Ectodermal cell (in vitro differentiated cells): ENCODE results near the gene KCNT2.

Experiments
- H3K27ac ChIP-seq: 2 replicates; pipeline ENCODE4 v1.7.0; 2013; ENCODE audit warnings: mild to moderate bottlenecking, low read depth, low read length; ENCODE audit not compliant: insufficient read depth, poor library complexity, severe bottlenecking
- H3K27me3 ChIP-seq: 2 replicates; pipeline ENCODE4 v1.7.0; 2013; ENCODE audit warnings: mild to moderate bottlenecking, low read length; ENCODE audit not compliant: insufficient read depth, control insufficient read depth, poor library complexity, severe bottlenecking
- H3K36me3 ChIP-seq: one replicate; pipeline ENCODE4 v1.7.0; 2013; ENCODE audit warnings: low read length; ENCODE audit not compliant: control insufficient read depth, insufficient read depth
- H3K4me1 ChIP-seq: one replicate; pipeline ENCODE4 v1.7.0; 2013; ENCODE audit warnings: low read length; ENCODE audit not compliant: control insufficient read depth, insufficient read depth
- H3K4me3 ChIP-seq: 2 replicates; pipeline ENCODE4 v1.7.0; 2013; ENCODE audit warnings: low read depth, low read length, control low read depth; ENCODE audit not compliant: insufficient read depth
- H3K9me3 ChIP-seq: 2 replicates; pipeline ENCODE4 v1.7.0; 2013; ENCODE audit warnings: mild to moderate bottlenecking, low read length, moderate library complexity; ENCODE audit not compliant: control insufficient read depth
- WGBS, 2 experiments: methylation state at CpG; one replicate each; pipeline ENCODE4 v1.1.7; 2013; ENCODE audit warnings: missing lambda C conversion rate in 2 of 2; 5-methylcytosine and 5-hydroxymethylcytosine counted together

The KCNT2 gene

GRCh38 chr1:196433000-196433399 lies 175.2 kb downstream of the KCNT2 start:
- Histone ChIP-seq H3K27me3 (no peaks in the 10 kb centered on the region), H3K4me1 (no peaks in the 10 kb centered on the region), H3K27ac (no peak overlapping the region), H3K4me3 (no peak overlapping the region), H3K36me3 (no peaks in the 10 kb centered on the region), H3K9me3 (no peaks in the 10 kb centered on the region)

DNA sequence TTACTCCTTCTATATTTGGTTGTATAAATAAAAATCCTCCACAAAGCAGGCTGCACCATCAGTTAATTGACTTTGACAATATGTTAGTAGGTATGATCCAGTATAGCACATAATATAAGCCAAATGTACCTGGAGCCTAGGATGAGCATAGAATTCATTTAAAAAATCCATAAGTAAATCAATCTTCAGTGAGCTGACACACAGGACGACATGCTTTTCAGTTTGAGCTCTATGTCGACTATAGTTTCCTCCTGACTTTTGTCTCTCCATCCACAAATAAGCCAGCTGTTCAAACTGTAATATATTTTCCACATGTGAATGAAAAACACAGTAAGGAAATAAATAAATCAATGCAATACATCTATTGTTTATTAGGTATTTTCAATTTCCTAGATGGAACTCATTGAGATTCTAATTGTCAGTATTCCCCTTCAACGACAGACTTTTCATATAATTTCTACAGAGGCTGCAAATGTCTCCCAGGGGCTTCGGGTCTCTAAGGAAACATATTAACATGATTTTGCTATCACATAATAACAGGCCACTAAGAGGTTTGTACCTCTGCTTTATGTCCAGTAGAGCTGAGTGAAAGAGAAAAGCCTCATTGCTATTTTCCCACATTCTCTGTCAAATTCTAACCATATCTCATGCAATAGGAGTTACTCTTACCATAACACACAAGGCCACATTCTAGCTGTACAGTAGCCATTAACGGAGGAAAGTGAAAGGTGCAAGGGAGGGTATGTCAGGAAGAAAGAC lies 180.1 kb downstream of the KCNT2 start:
- H3K27ac ChIP-seq: no peak overlapping the region
- H3K9me3 ChIP-seq: no peaks in the 10 kb centered on the region
- no peaks in the 10 kb centered on the region for H3K4me1 ChIP-seq
- WGBS, 2 experiments: 86 to 90% methylated on average over 5 of the region's 5 CpGs
- H3K36me3 ChIP-seq: no peaks in the 10 kb centered on the region
- H3K4me3 ChIP-seq: no peak overlapping the region
- no peaks in the 10 kb centered on the region for H3K27me3 ChIP-seq

- Histone ChIP-seq H3K4me3 (no peak overlapping the region), H3K9me3 (no peaks in the 10 kb centered on the region), H3K36me3 (no peaks in the 10 kb centered on the region), H3K27ac (no peak overlapping the region), H3K27me3 (no peaks in the 10 kb centered on the region), H3K4me1 (no peaks in the 10 kb centered on the region)
- WGBS, 2 experiments: 93 to 95% methylated on average over 1 of the region's 1 CpG
These were observed 182.7 kb downstream of the KCNT2 start for GRCh38 chr1:196425513-196425912.

DNA sequence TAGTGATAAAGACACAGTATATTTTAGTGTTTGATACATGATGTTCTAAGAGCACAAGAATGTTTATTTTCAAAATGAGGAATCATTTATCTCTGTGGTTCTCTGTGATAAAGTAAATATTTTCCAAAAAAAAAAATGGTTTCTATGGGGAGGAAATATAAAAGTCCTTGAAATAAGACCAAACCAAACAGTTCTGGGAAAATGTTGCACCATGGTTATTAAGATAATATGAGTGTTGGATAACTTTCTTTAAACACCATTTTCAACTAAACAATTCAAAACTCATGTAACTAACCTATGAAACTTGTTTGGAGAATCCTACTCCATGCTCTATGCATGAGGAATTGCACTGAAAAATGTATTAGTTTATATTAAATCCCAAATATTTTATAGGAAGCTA lies 184.6 kb downstream of the KCNT2 start:
- Histone ChIP-seq H3K4me1 (no peaks in the 10 kb centered on the region), H3K36me3 (no peaks in the 10 kb centered on the region), H3K27me3 (no peaks in the 10 kb centered on the region), H3K4me3 (no peak overlapping the region), H3K9me3 (no peaks in the 10 kb centered on the region), H3K27ac (no peak overlapping the region)

DNA sequence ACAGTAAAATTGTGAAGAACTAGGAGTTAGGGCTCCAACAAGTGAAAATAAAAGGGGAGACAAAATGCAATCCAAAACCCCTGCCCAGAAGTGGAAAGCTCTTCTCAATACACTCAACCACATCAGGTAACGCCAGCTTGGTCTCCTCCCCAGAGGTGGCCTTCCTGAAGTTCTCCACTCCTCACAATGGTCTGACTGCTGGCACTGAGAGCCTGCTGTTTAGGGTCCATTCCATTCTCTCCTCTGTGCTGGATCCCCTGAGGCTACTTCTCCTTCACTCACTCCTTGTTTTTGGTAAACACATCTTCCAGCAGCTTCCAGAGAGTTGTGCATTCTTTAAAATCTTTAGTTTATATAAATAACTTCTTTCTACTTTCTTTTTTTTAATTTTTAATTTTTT lies 189.5 kb downstream of the KCNT2 start:
- Histone ChIP-seq H3K9me3 (no peaks in the 10 kb centered on the region), H3K4me3 (no peak overlapping the region), H3K27ac (no peak overlapping the region), H3K27me3 (no peaks in the 10 kb centered on the region), H3K4me1 (no peaks in the 10 kb centered on the region), H3K36me3 (no peaks in the 10 kb centered on the region)
- 84 to 95% methylated on average over 1 of the region's 1 CpG for WGBS, 2 experiments

DNA sequence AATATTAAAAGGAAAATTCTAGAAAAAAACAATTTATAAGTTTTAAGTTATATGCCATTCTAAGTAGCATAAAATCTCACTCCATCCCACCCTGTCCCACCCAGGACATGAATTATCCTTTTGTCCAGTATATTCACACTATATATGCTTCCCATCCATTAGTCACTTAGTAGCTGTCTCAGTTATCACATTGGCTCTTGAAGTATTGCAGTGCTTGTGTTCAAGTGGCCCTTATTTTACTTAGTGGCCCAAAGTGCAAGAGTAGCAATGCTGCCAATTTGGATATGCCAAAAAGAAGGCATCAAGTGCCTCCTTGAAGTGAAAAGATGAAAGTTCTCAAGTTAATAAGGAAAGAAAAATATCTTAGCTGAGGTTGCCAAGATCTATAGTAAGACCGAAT lies 192.3 kb downstream of the KCNT2 start:
- no peaks in the 10 kb centered on the region for H3K4me1 ChIP-seq
- H3K27me3 ChIP-seq: no peaks in the 10 kb centered on the region
- 96 to 97% methylated on average over 1 of the region's 1 CpG for WGBS, 2 experiments
- no peak overlapping the region for H3K4me3 ChIP-seq
- no peak overlapping the region for H3K27ac ChIP-seq
- H3K9me3 ChIP-seq: no peaks in the 10 kb centered on the region
- H3K36me3 ChIP-seq: no peaks in the 10 kb centered on the region

DNA sequence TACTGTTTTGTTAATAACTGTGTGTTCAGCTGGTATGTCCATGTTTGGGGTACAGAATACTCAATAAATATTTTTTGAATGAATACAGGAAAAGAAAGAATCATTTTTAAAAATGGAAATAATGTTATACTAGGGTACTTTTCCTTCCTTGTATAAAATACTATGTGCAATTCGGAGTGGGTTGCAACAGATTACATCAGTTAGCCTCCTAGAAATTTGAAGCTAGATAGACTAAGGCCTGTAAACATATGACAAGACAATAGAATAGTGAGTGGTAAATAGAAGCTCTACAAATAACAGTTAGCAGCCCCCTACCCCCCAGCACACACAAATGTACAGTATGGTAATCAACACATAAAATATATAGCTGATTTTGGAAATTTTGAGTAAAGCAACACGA lies 195.9 kb downstream of the KCNT2 start:
- no peaks in the 10 kb centered on the region for H3K36me3 ChIP-seq
- H3K4me1 ChIP-seq: no peaks in the 10 kb centered on the region
- H3K27ac ChIP-seq: no peak overlapping the region
- no peaks in the 10 kb centered on the region for H3K27me3 ChIP-seq
- no peaks in the 10 kb centered on the region for H3K9me3 ChIP-seq
- no peak overlapping the region for H3K4me3 ChIP-seq
- WGBS, 2 experiments: 100% methylated on average over 1 of the region's 2 CpGs; no CpG with 5 or more reads in 1 of the 2 experiments

GRCh38 chr1:196410768-196411167 lies 197.5 kb downstream of the KCNT2 start:
- no peak overlapping the region for H3K27ac ChIP-seq
- H3K27me3 ChIP-seq: no peaks in the 10 kb centered on the region
- no peak overlapping the region for H3K4me3 ChIP-seq
- no peaks in the 10 kb centered on the region for H3K9me3 ChIP-seq
- no peaks in the 10 kb centered on the region for H3K4me1 ChIP-seq
- H3K36me3 ChIP-seq: no peaks in the 10 kb centered on the region

- H3K9me3 ChIP-seq: no peaks in the 10 kb centered on the region
- H3K36me3 ChIP-seq: no peaks in the 10 kb centered on the region
- H3K4me3 ChIP-seq: no peak overlapping the region
- H3K27me3 ChIP-seq: no peaks in the 10 kb centered on the region
- no peak overlapping the region for H3K27ac ChIP-seq
- no peaks in the 10 kb centered on the region for H3K4me1 ChIP-seq
- WGBS, 2 experiments: 97 to 100% methylated on average over 1 to 2 of the region's 2 CpGs
These were observed 198.7 kb downstream of the KCNT2 start for GRCh38 chr1:196409586-196409985.

DNA sequence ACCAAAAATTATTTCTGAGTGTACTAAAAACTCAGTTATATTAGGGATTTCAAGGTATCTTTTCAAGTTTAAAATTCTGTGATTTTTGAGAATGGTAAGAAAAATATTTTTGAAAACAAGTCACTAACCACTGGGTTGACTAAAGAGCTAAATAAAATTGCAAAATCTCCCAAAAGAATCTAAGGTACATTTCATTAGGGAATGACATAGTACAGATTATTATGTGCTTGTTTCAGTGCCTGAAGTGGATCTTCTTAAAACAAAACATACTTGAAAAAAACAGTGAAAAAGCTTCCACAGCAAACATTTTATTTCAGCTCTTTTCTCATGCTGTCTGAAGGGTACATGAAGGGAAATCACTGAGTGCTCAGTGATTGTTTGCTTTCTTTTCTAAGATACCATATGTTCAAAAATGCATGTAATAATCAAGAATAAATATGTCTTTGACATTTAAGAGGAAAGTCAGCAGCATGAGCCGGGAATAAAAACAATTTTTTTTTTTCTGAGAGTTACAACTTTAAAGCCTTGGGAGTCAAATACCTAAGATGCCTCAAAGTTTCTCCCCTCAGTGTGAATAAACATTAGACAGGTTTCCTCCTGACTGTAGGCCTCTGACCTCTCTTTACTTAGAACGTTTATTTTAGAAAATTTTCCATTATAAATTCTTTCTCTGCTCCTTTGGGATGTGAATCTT lies 200.7 kb downstream of the KCNT2 start:
- no peaks in the 10 kb centered on the region for H3K27me3 ChIP-seq
- H3K9me3 ChIP-seq: no peaks in the 10 kb centered on the region
- WGBS, 2 experiments: 85 to 95% methylated on average over 1 to 2 of the region's 2 CpGs
- H3K4me3 ChIP-seq: no peak overlapping the region
- no peaks in the 10 kb centered on the region for H3K4me1 ChIP-seq
- H3K36me3 ChIP-seq: no peaks in the 10 kb centered on the region
- peak overlapping the region; percentile 28 for H3K27ac ChIP-seq
